ENCODE results near the gene PIM3.

DNA sequence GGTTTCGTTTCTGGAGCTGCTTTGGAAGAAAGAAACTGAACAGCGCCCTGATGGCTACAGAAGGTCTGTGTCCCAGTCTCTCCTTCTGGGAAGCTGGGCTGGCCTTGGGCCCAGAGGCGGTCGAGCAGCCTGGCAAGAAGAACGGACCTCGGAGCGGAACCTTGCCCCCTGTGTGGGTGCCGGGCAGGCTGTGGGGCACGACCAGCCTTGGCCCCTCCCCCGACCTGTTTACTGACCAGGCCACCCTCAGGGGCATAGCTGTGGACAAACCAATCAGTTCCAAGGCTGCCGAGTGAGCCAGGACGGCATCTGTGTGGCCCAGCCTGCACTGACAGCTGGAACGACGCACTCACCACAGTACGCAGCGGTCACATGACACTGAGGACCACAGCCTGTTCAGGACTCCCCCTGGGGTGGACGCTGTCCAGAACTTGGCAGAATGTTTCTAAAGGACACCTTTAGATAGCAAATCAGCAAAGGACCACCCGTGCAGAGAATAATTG is 7.2 kb downstream of the PIM3 start:
- TF ChIP-seq, protein P1, sequence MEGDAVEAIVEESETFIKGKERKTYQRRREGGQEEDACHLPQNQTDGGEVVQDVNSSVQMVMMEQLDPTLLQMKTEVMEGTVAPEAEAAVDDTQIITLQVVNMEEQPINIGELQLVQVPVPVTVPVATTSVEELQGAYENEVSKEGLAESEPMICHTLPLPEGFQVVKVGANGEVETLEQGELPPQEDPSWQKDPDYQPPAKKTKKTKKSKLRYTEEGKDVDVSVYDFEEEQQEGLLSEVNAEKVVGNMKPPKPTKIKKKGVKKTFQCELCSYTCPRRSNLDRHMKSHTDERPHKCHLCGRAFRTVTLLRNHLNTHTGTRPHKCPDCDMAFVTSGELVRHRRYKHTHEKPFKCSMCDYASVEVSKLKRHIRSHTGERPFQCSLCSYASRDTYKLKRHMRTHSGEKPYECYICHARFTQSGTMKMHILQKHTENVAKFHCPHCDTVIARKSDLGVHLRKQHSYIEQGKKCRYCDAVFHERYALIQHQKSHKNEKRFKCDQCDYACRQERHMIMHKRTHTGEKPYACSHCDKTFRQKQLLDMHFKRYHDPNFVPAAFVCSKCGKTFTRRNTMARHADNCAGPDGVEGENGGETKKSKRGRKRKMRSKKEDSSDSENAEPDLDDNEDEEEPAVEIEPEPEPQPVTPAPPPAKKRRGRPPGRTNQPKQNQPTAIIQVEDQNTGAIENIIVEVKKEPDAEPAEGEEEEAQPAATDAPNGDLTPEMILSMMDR (IDR thresholded peaks at IDR 0.05) = no peak
- no peak for TF ChIP-seq ZFX (IDR thresholded peaks at IDR 0.05; ENCODE audit: borderline replicate concordance)
